Upper lobe of left lung (tissue), 6 donors: ENCODE data around the gene OGN. TPM values are rescaled to one million over a fixed set of nuclear protein-coding genes. Genes with fewer than 3 reads are reported as not detected.
"Not testable (repeated sequence)": the region's sequence is repeated elsewhere in the genome, so short reads cannot be mapped to it uniquely, and the experiment has no call there.

Experiments
- ATAC-seq, 2 donors: fragments of 200-7000 bp; cut with Tn5 transposase; one replicate each; pipeline ENCODE4 v1.9.1; 2022; ENCODE audit warnings: mild to moderate bottlenecking in 2 of 2, moderate library complexity in 2 of 2; ENCODE audit not compliant: low FRiP score in 2 of 2
- DNase-seq, 2 donors: peaks; one replicate each; pipeline ENCODE4 v3.0.0-alpha.2; 2019 to 2020
- H3K27ac ChIP-seq, 4 donors: fragments of 200-600 bp; sonication (generic); one replicate each; pipeline ENCODE4 v1.5.1; 2016 to 2019
- H3K27me3 ChIP-seq, 4 donors: fragments of 200-600 bp; sonication (generic); one replicate each; pipeline ENCODE4 v1.5.1; 2017 to 2019
- H3K36me3 ChIP-seq, 4 donors: fragments of 200-600 bp; sonication (generic); one replicate each; pipeline ENCODE4 v1.5.1; 2016 to 2019
- H3K4me1 ChIP-seq, 4 donors: fragments of 200-600 bp; sonication (generic); one replicate each; pipeline ENCODE4 v1.5.1; 2018 to 2019
- H3K4me3 ChIP-seq, 4 donors: fragments of 200-600 bp; sonication (generic); one replicate each; pipeline ENCODE4 v1.5.1; 2017 to 2019; ENCODE audit warnings: mild to moderate bottlenecking in 2 of 4, moderate library complexity in 1 of 4
- H3K9me3 ChIP-seq, 4 donors: fragments of 200-600 bp; sonication (generic); one replicate each; pipeline ENCODE4 v1.5.1; 2018 to 2019
- CTCF ChIP-seq, 6 experiments: fragments of 450-650 bp in 4 of 6; fragments of 200-600 bp in 2 of 6; sonication (generic) in 2 of 6; IDR thresholded peaks; one replicate each; pipeline ENCODE4 v1.5.1; 2016 to 2019; ENCODE audit warnings: antibody characterized with exemption in 6 of 6
- EP300 ChIP-seq, 4 donors: sonication (generic); formaldehyde crosslinking; IDR thresholded peaks; one replicate each; pipeline ENCODE4 v1.5.1; 2017; ENCODE audit warnings: antibody characterized with exemption in 4 of 4, control low read depth in 2 of 4
- POLR2A ChIP-seq, 4 donors: fragments of 450-650 bp; IDR thresholded peaks; one replicate each; pipeline ENCODE4 v1.5.1; 2016 to 2017; ENCODE audit warnings: antibody characterized with exemption in 4 of 4, mild to moderate bottlenecking in 2 of 4
- POLR2AphosphoS5 ChIP-seq, 2 donors: sonication (generic); formaldehyde crosslinking; IDR thresholded peaks; one replicate each; pipeline ENCODE4 v1.5.1; 2017; ENCODE audit warnings: antibody characterized with exemption in 2 of 2
- WGBS, 2 donors: methylation state at CpG; one replicate each; pipeline ENCODE4 v1.1.5; 2017 to 2018; 5-methylcytosine and 5-hydroxymethylcytosine counted together
- total RNA-seq, 6 donors: library from RNA; depleted of rRNA in 4 of 6; stranded (reverse); fragments of >200 nt in 4 of 6; gene quantifications; one replicate each; pipeline versions ENCODE4 v1.1.0 to v1.2.1, GENCODE V29; 2016 to 2021
- donor health status: DM: no; HTN: no; CAD: no; lungs with moderate emphysema.
- donor health status: DM: no; HTN: yes; CAD: no; lungs with severe emphysema.

Gene OGN
- total RNA-seq, 6 donors from 2014 or later, result 0.55 to 17.5 (median 5.4) TPM; not detected in 1

- no peaks in the 10 kb centered on the region for H3K36me3 ChIP-seq
- no peaks in the 10 kb centered on the region for H3K9me3 ChIP-seq
- ATAC-seq (no peak), DNase-seq (no peak)
- peak overlapping the region in 1 of 4 donors; percentile 5 for H3K4me3 ChIP-seq
- H3K27me3 ChIP-seq, result no peaks in the 10 kb centered on the region
- H3K4me1 ChIP-seq, result no peaks in the 10 kb centered on the region
- no peak overlapping the region for H3K27ac ChIP-seq
- no peak for TF ChIP-seq POLR2AphosphoS5 (IDR thresholded peaks at IDR 0.05)
- no peak for TF ChIP-seq POLR2A (IDR thresholded peaks at IDR 0.05)
- no peak for TF ChIP-seq EP300 (IDR thresholded peaks at IDR 0.05)
- WGBS, 2 donors, result 82 to 84% methylated on average over 2 of the region's 2 CpGs
These were observed 18.4 kb upstream of the OGN start for GRCh38 chr9:92422611-92423338.

- no peaks in the 10 kb centered on the region for H3K36me3 ChIP-seq
- no peak overlapping the region for H3K27ac ChIP-seq
- ATAC-seq, result no peak
- no peaks in the 10 kb centered on the region for H3K4me1 ChIP-seq
- no peaks in the 10 kb centered on the region for H3K27me3 ChIP-seq
- no peaks in the 10 kb centered on the region for H3K9me3 ChIP-seq
- 53 to 59% methylated on average over 1 of the region's 1 CpG for WGBS, 2 donors
- DNase-seq, result no peak
- no peak for TF ChIP-seq EP300 (IDR thresholded peaks at IDR 0.05)
- TF ChIP-seq CTCF (IDR thresholded peaks at IDR 0.05), result no peak
- TF ChIP-seq POLR2A (IDR thresholded peaks at IDR 0.05), result no peak
- TF ChIP-seq POLR2AphosphoS5 (IDR thresholded peaks at IDR 0.05), result no peak
- no peak overlapping the region for H3K4me3 ChIP-seq
These were observed 10.2 kb upstream of the OGN start for GRCh38 chr9:92414566-92414965.

GRCh38 chr9:92411157-92411556 is 6.8 kb upstream of the OGN start:
- not testable (repeated sequence) for H3K27me3 ChIP-seq, H3K36me3 ChIP-seq, H3K27ac ChIP-seq, DNase-seq, H3K9me3 ChIP-seq, H3K4me3 ChIP-seq
- ATAC-seq, result peak in 1 of 2 donors; percentile 33
- 84 to 85% methylated on average over 4 of the region's 4 CpGs for WGBS, 2 donors
- H3K4me1 ChIP-seq, result peaks cover 0 to 11% (median 3%) of the 10 kb centered on the region in 4 donors

- Histone ChIP-seq H3K36me3 (no peaks in the 10 kb centered on the region), H3K27me3 (no peaks in the 10 kb centered on the region), H3K4me1 (peaks cover 0 to 11% (median 6%) of the 10 kb centered on the region in 4 donors), H3K9me3 (no peaks in the 10 kb centered on the region), H3K27ac (no peak overlapping the region), H3K4me3 (no peak overlapping the region)
- ATAC-seq (no peak), DNase-seq (no peak)
- 90 to 96% methylated on average over 2 of the region's 2 CpGs for WGBS, 2 donors
- TF ChIP-seq EP300 (IDR thresholded peaks at IDR 0.05) (no peak), POLR2AphosphoS5 (IDR thresholded peaks at IDR 0.05) (no peak), POLR2A (IDR thresholded peaks at IDR 0.05) (no peak), CTCF (IDR thresholded peaks at IDR 0.05) (no peak)
These were observed 4.5 kb upstream of the OGN start for GRCh38 chr9:92408747-92409478.

GRCh38 chr9:92407818-92408217 is 3.4 kb upstream of the OGN start:
- Histone ChIP-seq H3K9me3 (no peaks in the 10 kb centered on the region), H3K27me3 (no peaks in the 10 kb centered on the region), H3K36me3 (no peaks in the 10 kb centered on the region), H3K4me3 (no peak overlapping the region), H3K4me1 (peaks cover 0 to 11% (median 6%) of the 10 kb centered on the region in 4 donors), H3K27ac (no peak overlapping the region)
- TF ChIP-seq CTCF (IDR thresholded peaks at IDR 0.05) (no peak), EP300 (IDR thresholded peaks at IDR 0.05) (no peak), POLR2AphosphoS5 (IDR thresholded peaks at IDR 0.05) (no peak), POLR2A (IDR thresholded peaks at IDR 0.05) (no peak)
- ATAC-seq (no peak), DNase-seq (no peak)
- 90 to 92% methylated on average over 2 of the region's 2 CpGs for WGBS, 2 donors
